ENCODE measurements around the gene DNPEP. TPM values are rescaled to one million over a fixed set of nuclear protein-coding genes. Genes with fewer than 3 reads are reported as not detected.

DNPEP gene
- total and polyA plus RNA-seq, 2 donors (not counting 1 experiment from before 2014, with no cell fraction given): 82.6 to 91.7 TPM

DNA sequence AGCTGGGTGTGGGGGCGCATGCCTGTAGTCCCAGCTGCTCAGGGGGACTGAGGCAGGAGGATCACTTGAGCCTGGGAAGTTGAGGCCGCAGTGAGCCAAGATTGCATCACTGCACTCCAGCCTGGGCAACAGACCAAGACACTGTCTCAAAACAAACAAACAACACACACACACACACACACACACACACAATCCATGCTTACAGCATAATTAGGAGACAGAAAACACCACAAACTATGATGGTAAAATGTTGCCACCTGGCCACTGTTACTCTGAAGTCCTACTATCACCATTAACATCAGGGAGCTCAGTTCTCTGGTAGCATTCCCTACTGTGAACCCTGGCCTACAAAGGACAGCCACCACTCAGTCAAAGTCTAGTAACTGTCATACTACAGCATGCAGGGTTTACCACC is 18.3 kb downstream of the DNPEP start:
- Histone ChIP-seq H3K4me2 (replicated peaks; ENCODE audit: low read depth, low read length, poor library complexity, severe bottlenecking) (no peak overlapping the region), H3K4me1 (ENCODE audit: control insufficient read depth in 2 of 2, insufficient read depth in 2 of 2, low read length in 2 of 2) (no peaks in the 10 kb centered on the region), H3K9me3 (ENCODE audit: control extremely low read depth in 1 of 3, control insufficient read depth in 2 of 3, insufficient read depth in 1 of 3, low read length in 2 of 3) (no peaks in the 10 kb centered on the region), H3K27ac (ENCODE audit: low read length in 2 of 2) (no peak overlapping the region), H2AFZ (ENCODE audit: insufficient read depth, low read depth, low read length, poor library complexity, severe bottlenecking) (no peak overlapping the region), H3K27me3 (replicated peaks in 1 of 4; ENCODE audit: control extremely low read depth in 1 of 4, control insufficient read depth in 3 of 4, insufficient read depth in 4 of 4, low read length in 3 of 4) (no peaks in the 10 kb centered on the region), H4K20me1 (ENCODE audit: control insufficient read depth, insufficient read depth, low read length, poor library complexity, severe bottlenecking) (no peaks in the 10 kb centered on the region), H3K36me3 (replicated peaks in 1 of 2; ENCODE audit: control extremely low read depth in 1 of 2, control insufficient read depth in 1 of 2, extremely low read depth in 1 of 2, insufficient read depth in 2 of 2, low read length in 1 of 2) (peaks cover 0 to 13% of the 10 kb centered on the region in 2 experiments), H3K79me2 (ENCODE audit: control insufficient read depth, insufficient read depth, low read length) (no peaks in the 10 kb centered on the region), H3K9ac (ENCODE audit: low read length) (no peak overlapping the region), H3K4me3 (ENCODE audit: control extremely low read depth in 1 of 5, extremely low read depth in 1 of 5, insufficient read depth in 1 of 5, low read depth in 2 of 5, low read length in 4 of 5) (no peak overlapping the region)
- Mint-ChIP-seq H3K27me3 (no peaks in the 10 kb centered on the region), H3K4me1 (no peaks in the 10 kb centered on the region), H3K9me3 (ENCODE audit: insufficient read depth) (no peaks in the 10 kb centered on the region), H3K4me3 (no peak overlapping the region), H3K27ac (no peak overlapping the region)
- POLR2A ChIA-PET: interaction anchor here (0.6 kb wide), 1 partner anchor 54 kb away, joined by 5 read pairs; no protein-coding TSS in a partner anchor
- no peak for DNase-seq
- 0% methylated on average over 1 of the region's 2 CpGs for WGBS (ENCODE audit: insufficient coverage)
- no peak for ATAC-seq (ENCODE audit: low read depth)
- TF ChIP-seq EZH2 (IDR thresholded peaks at IDR 0.05; ENCODE audit: borderline replicate concordance, insufficient read depth, low read depth, low read length, poor library complexity, severe bottlenecking): no peak
- TF ChIP-seq, protein P1, sequence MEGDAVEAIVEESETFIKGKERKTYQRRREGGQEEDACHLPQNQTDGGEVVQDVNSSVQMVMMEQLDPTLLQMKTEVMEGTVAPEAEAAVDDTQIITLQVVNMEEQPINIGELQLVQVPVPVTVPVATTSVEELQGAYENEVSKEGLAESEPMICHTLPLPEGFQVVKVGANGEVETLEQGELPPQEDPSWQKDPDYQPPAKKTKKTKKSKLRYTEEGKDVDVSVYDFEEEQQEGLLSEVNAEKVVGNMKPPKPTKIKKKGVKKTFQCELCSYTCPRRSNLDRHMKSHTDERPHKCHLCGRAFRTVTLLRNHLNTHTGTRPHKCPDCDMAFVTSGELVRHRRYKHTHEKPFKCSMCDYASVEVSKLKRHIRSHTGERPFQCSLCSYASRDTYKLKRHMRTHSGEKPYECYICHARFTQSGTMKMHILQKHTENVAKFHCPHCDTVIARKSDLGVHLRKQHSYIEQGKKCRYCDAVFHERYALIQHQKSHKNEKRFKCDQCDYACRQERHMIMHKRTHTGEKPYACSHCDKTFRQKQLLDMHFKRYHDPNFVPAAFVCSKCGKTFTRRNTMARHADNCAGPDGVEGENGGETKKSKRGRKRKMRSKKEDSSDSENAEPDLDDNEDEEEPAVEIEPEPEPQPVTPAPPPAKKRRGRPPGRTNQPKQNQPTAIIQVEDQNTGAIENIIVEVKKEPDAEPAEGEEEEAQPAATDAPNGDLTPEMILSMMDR (IDR thresholded peaks at IDR 0.05): no peak
- CTCF ChIA-PET: interaction anchor here (1.0 kb wide), 1 partner anchor 9 kb away, joined by 3 read pairs; no protein-coding TSS in a partner anchor
- intact Hi-C loops (cut with micrococcal nuclease): no loop called here

DNA sequence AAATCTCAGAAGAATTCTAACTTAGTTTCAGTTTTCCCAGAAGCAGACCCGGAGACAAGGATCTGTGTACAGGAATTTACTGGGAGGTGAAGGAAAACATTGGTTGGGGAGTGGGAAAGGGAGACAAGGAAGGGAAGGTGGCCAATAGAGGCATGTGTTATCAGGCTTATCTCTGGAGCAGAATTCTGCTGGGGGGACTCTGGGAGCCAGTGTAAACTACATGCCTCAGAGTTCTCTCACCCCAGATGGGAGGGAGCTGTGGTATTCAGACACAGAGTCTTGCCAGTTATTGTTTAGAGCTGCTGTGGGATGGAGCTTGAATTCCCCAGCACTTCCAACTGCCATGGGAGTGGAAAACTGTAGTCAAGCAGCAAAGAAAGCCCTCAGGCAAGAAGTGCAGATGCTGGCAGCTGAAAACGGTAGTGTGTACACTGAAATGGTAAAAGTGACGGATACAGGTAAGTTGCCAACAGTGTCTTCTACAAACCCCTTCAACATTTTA is 19.0 kb downstream of the DNPEP start:
- no peaks in the 10 kb centered on the region for H3K27me3 Mint-ChIP-seq
- Histone ChIP-seq H2AFZ (ENCODE audit: insufficient read depth, low read depth, low read length, poor library complexity, severe bottlenecking) (no peak overlapping the region), H3K79me2 (ENCODE audit: control insufficient read depth, insufficient read depth, low read length) (no peaks in the 10 kb centered on the region), H3K27me3 (replicated peaks in 1 of 4; ENCODE audit: control extremely low read depth in 1 of 4, control insufficient read depth in 3 of 4, insufficient read depth in 4 of 4, low read length in 3 of 4) (no peaks in the 10 kb centered on the region), H3K27ac (ENCODE audit: low read length in 2 of 2) (no peak overlapping the region), H4K20me1 (ENCODE audit: control insufficient read depth, insufficient read depth, low read length, poor library complexity, severe bottlenecking) (no peaks in the 10 kb centered on the region), H3K4me1 (ENCODE audit: control insufficient read depth in 2 of 2, insufficient read depth in 2 of 2, low read length in 2 of 2) (no peaks in the 10 kb centered on the region), H3K36me3 (replicated peaks in 1 of 2; ENCODE audit: control extremely low read depth in 1 of 2, control insufficient read depth in 1 of 2, extremely low read depth in 1 of 2, insufficient read depth in 2 of 2, low read length in 1 of 2) (peaks cover 0 to 6% of the 10 kb centered on the region in 2 experiments), H3K4me3 (ENCODE audit: control extremely low read depth in 1 of 5, extremely low read depth in 1 of 5, insufficient read depth in 1 of 5, low read depth in 2 of 5, low read length in 4 of 5) (no peak overlapping the region), H3K9me3 (ENCODE audit: control extremely low read depth in 1 of 3, control insufficient read depth in 2 of 3, insufficient read depth in 1 of 3, low read length in 2 of 3) (no peaks in the 10 kb centered on the region), H3K4me2 (replicated peaks; ENCODE audit: low read depth, low read length, poor library complexity, severe bottlenecking) (no peak overlapping the region), H3K9ac (ENCODE audit: low read length) (no peak overlapping the region)
- CTCF ChIA-PET: no interaction called here
- no peak overlapping the region for H3K4me3 Mint-ChIP-seq
- POLR2A ChIA-PET: interaction anchor here (0.6 kb wide), 1 partner anchor 82 kb away, joined by 3 read pairs; no protein-coding TSS in a partner anchor
- no peaks in the 10 kb centered on the region for H3K9me3 Mint-ChIP-seq (ENCODE audit: insufficient read depth)
- intact Hi-C loops (cut with micrococcal nuclease): no loop called here
- no peak overlapping the region for H3K27ac Mint-ChIP-seq
- no peak for ATAC-seq (ENCODE audit: low read depth)
- TF ChIP-seq EZH2 (IDR thresholded peaks at IDR 0.05; ENCODE audit: borderline replicate concordance, insufficient read depth, low read depth, low read length, poor library complexity, severe bottlenecking): no peak
- TF ChIP-seq, protein P1 (IDR thresholded peaks at IDR 0.05): no peak
- DNase-seq: no peak
- 83% methylated on average over 1 of the region's 3 CpGs for WGBS (ENCODE audit: insufficient coverage)
- no peaks in the 10 kb centered on the region for H3K4me1 Mint-ChIP-seq

Measured in B cell (primary cell).